Stimulated activated naive CD4-positive, alpha-beta T cell (primary cell): ENCODE results near the gene KIAA0930.

Source experiments
- DNase-seq, 6 experiments: peaks; one replicate each; lab custom pipeline; 2025; lab: John Stamatoyannopoulos, UW

Gene KIAA0930

DNA sequence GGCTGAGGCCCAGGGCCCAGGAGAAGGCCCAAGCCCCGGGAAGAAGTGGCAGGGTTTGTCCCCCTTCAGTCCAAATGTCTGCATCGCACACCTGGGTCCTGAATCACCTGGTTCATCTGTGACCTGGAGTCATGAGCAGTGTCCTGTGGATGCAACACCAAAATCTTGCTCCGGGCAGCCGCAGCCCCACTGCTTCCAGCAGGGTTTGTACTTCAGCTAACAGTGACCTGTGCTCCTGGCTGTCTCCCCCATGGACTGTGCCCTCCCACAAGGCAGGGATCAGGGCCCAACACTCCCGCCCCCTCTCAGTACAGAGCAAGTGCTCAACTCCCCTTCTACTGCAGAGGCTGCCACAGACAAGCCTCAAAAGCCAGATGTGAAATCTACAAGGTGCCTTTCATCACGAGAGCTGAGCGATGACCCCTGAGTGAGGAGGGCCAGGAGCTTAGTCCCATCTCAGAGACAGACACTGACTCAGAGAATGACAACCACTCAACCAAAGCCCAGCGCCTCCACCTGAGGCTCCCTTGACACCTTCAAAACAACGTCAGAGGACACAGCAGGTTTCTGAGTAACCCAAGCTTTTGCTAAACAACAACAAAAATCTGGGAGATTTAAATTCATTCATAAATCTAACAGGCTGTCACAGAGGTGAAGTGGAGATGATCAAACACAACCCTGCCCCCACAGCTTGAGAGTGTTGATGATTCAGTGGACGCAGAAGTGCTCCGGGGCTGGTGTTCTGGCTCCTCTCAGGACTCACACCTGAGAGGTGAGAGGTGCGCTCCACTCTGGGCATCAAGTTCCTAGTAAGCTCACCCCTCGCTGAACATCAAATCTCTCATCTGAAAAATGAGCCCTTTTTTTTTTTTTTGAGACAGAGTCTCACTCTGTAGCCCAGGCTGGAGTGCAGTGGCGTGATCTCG, 3.4 kb downstream of the KIAA0930 start:
- no peak for DNase-seq

DNA sequence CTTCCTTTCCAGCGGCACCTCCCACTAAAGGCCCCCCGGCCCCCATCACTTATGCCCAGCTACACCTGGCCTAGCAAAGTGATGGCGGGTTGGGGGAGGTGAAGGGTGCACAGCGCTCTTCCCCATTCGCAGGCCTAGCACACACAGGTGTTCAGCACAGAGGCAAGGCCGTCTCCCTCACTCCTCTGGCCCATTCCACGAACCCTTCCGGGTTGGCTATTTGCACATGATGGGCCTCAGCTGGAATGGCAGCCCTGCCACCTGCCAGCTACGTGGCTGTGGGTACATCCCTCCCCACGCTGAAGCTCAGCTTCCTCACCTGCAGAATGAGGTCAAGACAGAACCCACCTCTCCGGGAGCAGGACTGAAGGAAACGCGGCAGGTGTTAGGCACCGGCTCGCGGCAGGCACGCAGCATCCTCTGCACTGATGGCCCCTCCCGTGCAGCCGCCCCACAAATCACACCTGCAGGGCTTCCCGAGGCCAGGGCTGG, 4.8 kb downstream of the KIAA0930 start:
- no peak for DNase-seq

DNA sequence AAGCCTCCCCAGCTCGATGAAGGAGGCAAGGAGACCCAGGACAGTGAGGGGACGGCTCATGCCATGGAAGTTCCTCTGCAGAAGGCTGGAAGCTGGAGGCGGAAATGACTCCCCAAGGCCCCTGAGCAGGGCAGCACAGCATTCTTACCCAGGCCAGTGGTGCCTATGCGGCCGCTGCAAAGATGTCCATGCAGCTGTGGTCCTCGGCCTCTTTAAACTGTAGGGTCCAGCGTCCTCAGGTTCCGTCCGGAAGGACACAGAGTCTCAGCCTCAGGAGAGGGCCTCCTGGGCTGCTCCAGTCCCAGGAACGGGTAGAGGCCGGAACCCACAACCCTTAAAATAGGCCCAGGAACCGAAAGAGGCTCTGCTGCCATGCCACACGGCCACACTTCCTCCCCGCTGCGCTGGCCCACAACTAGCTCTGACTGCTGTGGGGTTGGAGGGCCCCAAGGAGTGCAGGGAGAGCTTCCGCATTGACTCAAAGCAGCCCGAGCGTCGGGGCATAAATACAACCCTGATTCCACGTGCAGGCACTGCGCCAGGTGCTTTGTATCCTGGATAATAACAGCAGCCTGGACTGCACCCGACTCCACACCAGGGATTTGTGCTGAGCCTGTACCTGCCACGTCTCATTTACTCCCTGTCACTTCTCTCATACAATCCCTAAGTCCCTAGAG, 5.5 kb downstream of the KIAA0930 start:
- DNase-seq = peak in 2 of 6 experiments; percentile 18 to 21

DNA sequence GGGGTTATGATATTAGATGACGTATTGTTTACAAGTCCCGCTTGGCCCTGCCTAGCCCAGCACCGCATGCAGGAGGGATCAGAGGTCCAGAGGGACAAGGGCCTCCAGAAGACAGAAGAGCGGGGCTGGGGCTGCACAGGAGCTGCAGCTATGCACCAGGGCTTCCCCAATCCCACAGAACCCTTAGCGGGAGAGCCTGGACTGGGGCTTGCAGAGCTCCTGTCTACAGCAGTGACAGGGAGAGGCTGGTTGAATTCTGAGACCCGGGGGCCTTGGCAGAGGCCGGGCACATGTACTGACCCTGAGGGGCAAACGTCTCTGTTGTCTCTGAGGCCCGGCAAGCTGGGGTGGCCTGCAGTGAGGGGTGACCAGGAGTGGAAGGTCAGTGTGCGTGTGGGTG, 6.9 kb downstream of the KIAA0930 start:
- DNase-seq = no peak

DNA sequence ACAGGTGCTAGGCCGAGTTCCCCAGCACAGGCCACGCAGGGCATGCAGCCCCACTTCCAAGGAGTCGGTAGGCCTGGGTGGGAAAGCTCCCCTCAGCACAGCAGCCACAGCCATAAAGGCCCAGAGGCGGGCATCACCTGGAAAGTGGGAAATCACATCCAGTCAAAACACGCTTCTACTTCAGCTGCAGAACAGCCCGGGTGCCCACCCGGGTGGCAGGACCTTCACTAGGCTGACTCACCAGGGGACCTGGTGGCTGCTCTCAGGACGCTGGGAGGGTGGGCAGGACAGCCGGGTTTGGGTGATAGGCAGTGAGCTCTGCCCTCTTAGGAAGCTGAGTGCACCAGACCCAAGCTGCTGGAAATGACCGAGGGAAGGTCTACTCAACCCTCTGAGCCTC, 7.3 kb downstream of the KIAA0930 start:
- DNase-seq = no peak

DNA sequence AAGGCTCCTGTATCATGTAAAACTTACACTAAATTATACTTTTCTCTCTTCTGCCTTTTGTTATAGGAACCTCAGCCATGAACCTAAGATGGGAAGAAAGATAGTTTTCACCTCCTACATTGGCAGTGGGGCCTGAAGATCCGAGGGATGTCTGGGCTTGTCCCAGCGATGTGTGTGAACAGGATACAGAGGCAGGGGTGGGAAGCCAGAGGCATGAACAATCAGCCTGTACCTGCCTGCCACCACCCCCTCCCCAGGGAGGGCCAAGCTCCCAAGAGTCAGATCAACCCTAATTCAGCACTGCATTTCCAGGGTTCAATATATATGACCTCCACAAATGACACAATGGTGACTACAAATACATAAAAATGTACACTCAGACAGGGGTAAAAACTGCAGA, 9.4 kb downstream of the KIAA0930 start:
- DNase-seq = no peak

DNA sequence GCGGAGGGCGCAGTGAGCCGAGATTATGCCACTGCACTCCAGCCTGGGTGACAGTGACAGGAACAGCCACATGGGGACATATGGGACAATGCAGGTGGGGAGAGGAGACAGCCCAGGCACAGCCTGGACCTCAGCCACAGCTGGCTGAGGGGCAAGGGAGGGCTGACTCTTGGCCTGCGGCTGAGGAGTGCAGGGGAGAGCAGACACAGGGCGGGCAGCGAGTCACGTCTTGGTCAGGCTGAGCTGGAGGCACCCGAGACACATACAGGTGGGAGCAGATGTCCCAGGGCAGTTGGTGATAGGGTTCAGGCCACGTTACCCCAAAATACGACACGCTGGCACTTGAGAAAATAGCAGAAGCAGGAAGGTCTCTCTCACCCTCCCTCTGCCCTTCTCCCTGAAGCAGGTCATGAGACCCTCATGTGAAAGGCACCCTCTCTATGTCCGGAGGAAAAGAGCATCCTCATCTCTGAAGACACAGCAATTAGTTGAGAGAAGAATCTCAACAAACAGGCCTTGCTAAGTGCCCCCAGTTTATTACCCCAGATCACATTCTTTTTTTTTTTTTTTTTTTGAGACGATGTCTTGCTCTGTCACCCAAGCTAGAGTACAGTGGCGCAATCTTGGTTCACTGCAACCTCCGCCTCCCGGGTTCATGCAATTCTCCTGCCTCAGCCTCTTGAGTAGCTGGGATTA, 10.5 kb downstream of the KIAA0930 start:
- DNase-seq = no peak

DNA sequence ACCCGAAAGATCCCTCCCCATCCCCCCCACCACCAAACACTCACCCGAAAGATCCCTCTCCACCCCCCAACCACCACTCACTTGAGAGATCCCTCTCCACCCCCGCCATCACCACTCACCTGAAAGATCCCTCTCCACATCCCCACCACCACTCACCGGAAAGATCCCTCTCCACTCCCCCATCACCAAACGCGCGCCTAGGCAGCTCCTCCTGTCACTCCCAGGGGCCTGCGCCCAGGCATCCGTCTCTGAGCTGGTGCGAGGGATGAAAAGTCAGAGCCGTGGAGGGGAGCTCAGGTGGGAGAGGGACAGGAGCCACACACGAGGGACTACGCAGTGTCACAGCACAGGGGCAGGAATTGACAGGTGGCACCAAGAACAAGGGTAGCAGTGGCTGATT, 11.5 kb downstream of the KIAA0930 start:
- no peak for DNase-seq

DNA sequence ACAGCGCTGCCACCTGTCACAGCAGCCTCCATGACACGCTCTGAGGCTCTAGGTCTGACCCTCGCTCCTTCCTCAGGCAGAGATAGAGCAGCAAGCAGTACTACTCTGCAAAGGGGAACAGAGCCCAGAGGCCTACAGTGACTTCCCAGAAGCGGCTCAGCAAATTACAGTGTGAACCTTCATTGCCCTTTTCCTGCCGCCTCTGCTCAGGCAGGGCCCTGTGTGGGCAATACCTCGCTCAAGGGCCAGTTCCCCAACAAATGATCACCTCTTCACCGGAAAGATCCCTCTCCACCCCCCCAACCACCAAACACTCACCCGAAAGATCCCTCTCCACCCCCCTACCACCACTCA, 12.3 kb downstream of the KIAA0930 start:
- DNase-seq = no peak

DNA sequence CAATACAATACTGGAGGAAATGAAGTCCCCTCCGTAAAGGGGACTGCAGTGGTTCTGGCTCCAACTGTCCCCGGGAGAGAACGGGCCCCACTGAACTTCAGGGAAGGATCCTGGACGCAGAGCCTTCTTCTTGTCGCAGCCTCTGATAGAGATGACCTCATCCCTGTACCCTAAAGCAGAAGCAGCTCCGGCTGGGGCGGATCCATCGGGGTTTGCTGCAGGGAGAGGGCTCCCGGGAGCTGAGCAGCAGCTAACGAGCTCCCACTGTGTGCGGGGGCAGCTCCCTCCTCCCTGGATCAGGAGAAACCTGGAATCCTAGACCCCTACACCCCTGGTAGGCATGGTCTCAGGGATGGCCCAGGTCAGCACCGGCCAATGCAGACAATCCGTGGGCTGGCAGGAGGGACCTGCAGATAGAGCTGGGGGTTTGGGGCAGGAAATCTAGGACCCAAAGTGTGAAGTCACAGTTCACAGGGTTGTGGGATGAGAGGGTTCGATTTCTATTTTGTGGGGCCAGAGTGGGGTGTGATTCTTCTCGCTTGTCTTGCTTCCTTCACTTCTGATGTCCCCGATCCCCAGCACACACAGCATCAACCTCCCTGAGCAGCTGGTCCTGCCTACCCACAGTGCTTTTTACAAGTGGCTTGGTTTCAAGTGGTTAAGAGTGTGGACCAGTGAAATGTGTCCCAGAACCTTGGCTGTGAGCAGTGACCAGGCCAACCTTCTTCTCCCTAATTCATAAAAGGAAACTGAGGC, 12.9 kb downstream of the KIAA0930 start:
- DNase-seq = no peak

DNA sequence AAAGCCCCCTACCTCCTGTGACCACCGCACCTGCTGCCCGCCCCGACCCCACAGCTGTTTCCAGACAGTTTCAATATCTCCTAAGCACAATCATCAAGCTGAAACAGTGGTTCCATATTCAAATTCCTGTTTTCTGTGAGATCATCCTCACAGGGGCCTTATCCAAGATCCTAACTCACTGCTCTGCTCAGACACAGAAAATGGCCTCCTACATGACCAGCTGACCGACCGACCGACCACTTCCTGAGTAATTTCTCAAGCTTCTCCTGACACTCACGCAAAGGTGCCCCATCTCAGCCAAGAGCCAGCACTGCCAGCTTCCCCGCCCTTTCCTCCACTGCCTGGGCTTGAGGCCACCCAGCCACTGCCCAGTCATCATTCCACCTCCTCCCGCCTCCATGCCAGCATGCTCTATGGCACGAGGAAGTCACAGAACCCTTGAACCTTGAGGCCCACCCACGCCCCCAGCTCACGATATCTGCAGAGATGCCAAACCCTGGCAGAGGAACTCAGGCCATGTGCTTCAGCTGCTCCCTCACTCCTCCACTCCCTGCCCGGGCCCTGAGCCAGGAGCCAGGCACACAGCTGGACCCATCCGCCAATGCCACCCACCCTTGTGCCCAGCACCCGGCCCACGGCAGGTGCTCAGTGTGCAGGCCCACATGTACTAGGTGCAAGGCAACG, 14.0 kb downstream of the KIAA0930 start:
- no peak for DNase-seq

DNA sequence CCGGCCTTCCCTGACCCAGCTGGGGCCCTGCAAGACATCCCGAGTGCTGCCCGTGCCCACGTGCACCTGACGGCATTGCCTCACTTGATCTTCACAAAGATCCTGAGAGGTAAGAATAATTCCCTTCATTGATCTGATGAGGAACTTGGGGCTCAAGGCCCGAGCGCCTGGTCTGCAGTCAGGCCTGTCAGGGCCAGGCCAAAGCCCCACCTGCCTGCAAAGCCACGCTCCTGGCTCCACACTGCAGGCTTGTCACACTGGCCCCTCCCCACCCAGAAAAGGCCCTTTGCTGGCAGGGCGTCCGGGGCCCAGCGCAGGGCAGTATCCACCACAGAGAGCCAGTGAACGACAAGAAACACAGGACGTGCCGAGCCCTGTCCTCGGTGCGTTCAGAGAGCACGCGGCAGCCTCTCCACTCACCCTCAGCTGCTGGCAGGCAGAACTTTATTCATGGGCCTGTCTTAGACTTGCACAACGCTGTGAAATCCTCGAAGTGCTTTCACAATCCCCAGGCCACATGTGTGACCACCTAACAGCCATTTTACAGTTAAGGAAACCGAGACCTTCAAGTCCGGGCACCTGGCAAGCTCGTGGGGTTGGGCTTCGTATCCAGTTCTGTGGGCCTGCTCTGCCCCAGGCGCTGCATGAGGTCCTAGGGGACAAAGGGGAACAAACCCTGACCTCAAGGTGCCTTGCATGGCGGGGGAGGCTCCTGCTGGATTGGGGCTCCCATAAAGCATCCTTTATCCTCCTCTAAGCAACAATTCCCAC, 14.8 kb downstream of the KIAA0930 start:
- DNase-seq = no peak

DNA sequence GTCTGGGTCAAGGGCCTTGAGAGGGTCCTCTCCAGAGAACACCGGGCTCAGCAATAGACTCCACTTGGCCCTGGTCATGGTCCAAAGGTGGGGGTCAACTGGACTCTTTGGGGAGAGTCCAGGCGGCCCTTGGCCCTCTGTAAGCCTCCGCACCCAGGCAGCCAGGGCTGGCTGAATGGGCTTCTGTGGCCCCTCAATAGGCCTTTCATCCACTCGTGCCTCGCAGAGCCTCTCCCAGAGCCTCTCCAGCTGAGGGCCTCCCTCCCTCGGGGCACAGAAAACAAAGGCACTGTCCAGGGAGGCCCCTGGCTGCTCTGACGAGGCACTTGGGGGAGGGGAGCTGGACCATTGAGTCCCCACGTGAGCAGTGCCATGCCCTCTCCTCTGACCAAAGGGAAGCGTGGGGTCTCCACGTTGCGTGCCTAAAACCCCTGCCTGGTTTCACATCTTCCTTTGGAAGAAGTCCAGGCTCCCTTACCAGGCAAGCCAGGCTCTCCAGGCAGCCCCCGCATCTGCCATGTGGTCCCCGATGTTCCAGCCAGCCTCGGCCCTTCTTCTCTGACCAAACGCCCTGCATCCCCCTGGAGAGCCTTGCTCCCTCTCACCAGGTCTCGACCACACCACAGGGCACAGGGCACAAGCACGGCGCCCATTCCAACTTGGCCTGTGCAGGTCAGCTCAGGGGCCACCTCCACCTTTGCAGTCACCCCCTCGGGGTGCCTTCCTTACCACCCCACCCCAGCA, 15.5 kb downstream of the KIAA0930 start:
- no peak for DNase-seq

DNA sequence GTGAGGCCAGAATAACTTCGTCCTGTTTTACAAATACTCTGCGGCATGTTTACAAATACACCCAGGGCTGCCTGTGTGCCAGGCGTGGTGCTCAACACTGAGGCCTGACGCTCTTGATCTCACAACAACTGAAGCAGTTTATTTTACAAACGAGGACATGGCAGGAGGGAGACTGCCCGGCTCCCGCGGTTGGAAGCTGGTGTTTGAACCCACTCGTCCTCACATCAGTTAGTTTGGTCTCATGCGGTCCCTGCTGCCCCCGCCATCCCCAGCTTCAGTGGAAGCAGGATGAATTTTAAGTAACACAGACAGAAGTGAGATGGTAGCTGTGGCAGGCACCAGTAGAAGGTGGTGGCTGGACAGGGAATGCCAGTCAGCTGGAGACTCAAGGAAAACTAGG, 16.4 kb downstream of the KIAA0930 start:
- no peak for DNase-seq

DNA sequence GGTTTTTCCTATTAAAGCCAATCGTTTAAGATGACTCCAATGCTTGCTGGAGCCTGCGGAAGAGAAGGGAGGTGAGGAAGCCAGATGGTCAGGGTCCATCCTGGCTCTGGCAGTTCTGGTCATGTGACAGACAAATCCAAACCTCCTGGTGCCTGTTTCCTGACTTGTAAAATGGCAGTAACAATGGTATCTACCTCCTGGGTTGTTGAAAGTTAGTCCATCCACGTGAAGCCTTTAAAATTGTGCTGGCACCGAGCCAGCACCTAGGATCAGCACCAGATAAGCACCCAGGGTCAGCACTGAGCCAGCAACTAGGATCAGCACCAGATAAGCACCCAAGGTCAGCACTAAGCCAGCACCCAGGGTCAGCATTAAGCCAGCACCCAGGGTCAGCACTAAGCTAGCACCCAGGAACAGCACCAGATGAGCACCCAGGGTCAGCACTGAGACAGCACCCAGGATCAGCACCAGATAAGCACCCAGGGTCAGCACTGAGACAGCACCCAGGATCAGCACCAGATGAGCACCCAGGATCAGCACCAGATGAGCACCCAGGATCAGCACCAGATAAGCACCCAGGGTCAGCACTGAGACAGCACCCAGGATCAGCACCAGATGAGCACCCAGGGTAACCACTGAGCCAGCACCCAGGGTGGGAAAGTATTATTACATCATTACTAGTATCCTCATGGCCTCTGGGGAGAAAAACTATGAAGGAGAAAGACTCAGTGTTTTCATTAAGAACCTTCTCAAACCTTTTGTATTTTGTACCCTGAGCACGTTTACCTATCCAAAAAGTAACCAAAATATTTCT, 17.2 kb downstream of the KIAA0930 start:
- DNase-seq = no peak

DNA sequence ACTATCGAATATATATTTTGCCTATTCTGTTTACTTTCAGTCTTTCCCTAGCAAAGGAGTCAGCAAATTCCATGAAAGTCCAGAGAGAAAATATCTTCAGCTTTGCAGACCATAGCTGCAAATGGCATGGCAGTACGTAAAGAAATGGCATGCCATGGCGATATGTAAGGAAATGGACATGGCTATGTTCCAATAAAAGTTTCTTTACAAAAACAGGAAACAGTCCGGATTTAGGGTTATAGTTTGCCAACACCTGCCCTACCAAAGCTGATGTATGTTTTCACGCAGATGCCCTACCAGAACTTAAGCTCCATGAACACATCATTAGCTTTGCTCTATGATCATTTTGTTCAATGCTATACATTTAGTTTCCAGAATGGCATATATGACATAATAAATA, 19.5 kb downstream of the KIAA0930 start:
- no peak for DNase-seq

DNA sequence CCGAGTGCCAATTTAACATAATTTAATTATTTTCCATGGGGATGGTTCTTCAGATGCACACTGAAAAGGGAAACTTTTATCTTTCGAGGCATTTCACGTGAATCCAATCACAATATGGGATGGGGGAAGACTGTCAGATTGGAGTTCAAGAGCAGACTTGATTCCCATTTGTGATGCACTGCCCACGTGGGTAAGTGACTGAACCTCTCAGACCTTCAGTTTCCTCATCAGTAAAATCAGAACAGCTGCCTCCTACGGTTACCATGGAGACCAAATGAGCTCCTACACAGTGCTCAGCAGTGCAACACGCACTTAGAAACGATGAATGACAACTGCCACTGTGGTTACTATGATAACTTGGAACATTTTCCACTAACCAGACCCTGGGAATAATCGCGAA, 21.7 kb downstream of the KIAA0930 start:
- DNase-seq = no peak

DNA sequence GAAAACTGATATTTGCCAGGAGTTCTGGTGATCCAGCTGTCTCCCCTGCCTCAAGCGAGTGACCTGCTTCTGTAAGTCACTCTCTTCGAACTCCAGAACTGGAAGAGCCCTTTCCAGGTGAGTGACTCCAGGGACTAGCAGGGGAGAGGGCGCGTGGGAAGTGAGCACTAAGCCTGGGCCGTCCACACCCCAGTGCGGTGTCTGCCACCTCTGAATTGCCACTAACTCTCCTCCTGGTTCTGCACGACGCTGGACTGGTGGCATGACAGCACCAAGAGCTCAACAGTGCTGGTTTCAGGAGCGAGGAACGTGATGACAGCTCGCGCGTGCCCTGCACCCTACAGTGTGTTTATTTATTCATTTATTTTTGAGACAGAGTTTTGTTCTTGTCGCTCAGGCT, 22.9 kb downstream of the KIAA0930 start:
- DNase-seq = no peak

DNA sequence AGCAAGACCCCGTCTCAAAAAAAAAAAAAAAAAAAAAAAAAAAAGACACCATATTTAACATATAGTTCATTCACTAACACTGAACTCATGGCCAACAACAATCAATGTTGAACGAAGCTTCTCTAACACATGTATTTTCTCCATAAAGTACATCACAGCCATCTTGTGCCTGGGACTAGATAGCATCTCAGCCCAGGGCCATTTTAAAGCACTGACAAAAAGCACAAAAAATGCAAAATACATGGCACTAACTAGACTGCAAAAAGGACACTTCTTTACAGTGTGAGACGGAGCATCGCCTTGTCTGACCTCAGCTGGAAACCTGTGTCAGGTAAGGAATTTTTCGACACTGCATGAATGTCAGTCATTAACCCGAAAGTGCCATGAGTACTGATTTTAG, 23.3 kb downstream of the KIAA0930 start:
- no peak for DNase-seq
